ENCODE measurements around the gene ADARB2.

Gene ADARB2

GRCh38 chr10:1202343-1202742, 535.0 kb downstream of the ADARB2 start:
- CTCF ChIA-PET: no interaction called here
- TF ChIP-seq PKNOX1 (IDR thresholded peaks at IDR 0.05): no peak
- DNase-seq (ENCODE audit: extremely low spot score): no peak
- POLR2A ChIA-PET: no interaction called here

- TF ChIP-seq PKNOX1 (IDR thresholded peaks at IDR 0.05): no peak
- no peak for TF ChIP-seq HDGF (IDR thresholded peaks at IDR 0.05; ENCODE audit: borderline replicate concordance)
- TF ChIP-seq LEF1 (IDR thresholded peaks at IDR 0.05; ENCODE audit: borderline replicate concordance): no peak
- no peak for TF ChIP-seq SP1 (IDR thresholded peaks at IDR 0.05)
- no peak for TF ChIP-seq FOXK2 (IDR thresholded peaks at IDR 0.05)
- no peak for TF ChIP-seq TARDBP (IDR thresholded peaks at IDR 0.05)
- no peak for TF ChIP-seq SUZ12 (IDR thresholded peaks at IDR 0.05)
- TF ChIP-seq ARNT (IDR thresholded peaks at IDR 0.05): no peak
- TF ChIP-seq ELF4 (IDR thresholded peaks at IDR 0.05): no peak
- no peak for TF ChIP-seq L3MBTL2 (conservative IDR thresholded peaks at IDR 0.05)
- TF ChIP-seq FOXM1 (IDR thresholded peaks at IDR 0.05; ENCODE audit: borderline replicate concordance): no peak
- POLR2A ChIA-PET: no interaction called here
- DNase-seq (ENCODE audit: extremely low spot score): no peak
- CTCF ChIA-PET: interaction anchor here (0.8 kb wide), 1 partner anchor 43 kb away, joined by 3 read pairs; no protein-coding TSS in a partner anchor
These were observed 536.2 kb downstream of the ADARB2 start for GRCh38 chr10:1200866-1201807.

GRCh38 chr10:1199897-1200721, 537.2 kb downstream of the ADARB2 start:
- TF ChIP-seq FOXK2 (IDR thresholded peaks at IDR 0.05): no peak
- no peak for TF ChIP-seq ZNF384 (IDR thresholded peaks at IDR 0.05)
- TF ChIP-seq ELF4 (IDR thresholded peaks at IDR 0.05): no peak
- TF ChIP-seq SP1 (IDR thresholded peaks at IDR 0.05): no peak
- TF ChIP-seq HDGF (IDR thresholded peaks at IDR 0.05; ENCODE audit: borderline replicate concordance): no peak
- no peak for TF ChIP-seq FOXA1 (IDR thresholded peaks at IDR 0.05)
- DNase-seq (ENCODE audit: extremely low spot score): no peak
- POLR2A ChIA-PET: no interaction called here
- CTCF ChIA-PET: interaction anchor here (0.8 kb wide), 1 partner anchor 44 kb away, joined by 3 read pairs; no protein-coding TSS in a partner anchor

- CTCF ChIA-PET: no interaction called here
- DNase-seq (ENCODE audit: extremely low spot score): no peak
- POLR2A ChIA-PET: no interaction called here
- TF ChIP-seq L3MBTL2 (conservative IDR thresholded peaks at IDR 0.05) (no peak), ELF4 (IDR thresholded peaks at IDR 0.05) (no peak), FOXA1 (IDR thresholded peaks at IDR 0.05) (no peak), FOXK2 (IDR thresholded peaks at IDR 0.05) (no peak), SUZ12 (IDR thresholded peaks at IDR 0.05) (no peak), ZNF384 (IDR thresholded peaks at IDR 0.05) (no peak), LEF1 (IDR thresholded peaks at IDR 0.05; ENCODE audit: borderline replicate concordance) (no peak), NFRKB (IDR thresholded peaks at IDR 0.05) (no peak), HDGF (IDR thresholded peaks at IDR 0.05; ENCODE audit: borderline replicate concordance) (no peak), FOXM1 (IDR thresholded peaks at IDR 0.05; ENCODE audit: borderline replicate concordance) (no peak), TARDBP (IDR thresholded peaks at IDR 0.05) (no peak), PKNOX1 (IDR thresholded peaks at IDR 0.05) (no peak), SP1 (IDR thresholded peaks at IDR 0.05) (no peak), BHLHE40 (IDR thresholded peaks at IDR 0.05; ENCODE audit: borderline replicate concordance) (no peak)
These were observed 538.0 kb downstream of the ADARB2 start for GRCh38 chr10:1199345-1199673.

GRCh38 chr10:1198453-1199344, 538.6 kb downstream of the ADARB2 start:
- ChIA-PET POLR2A (no interaction called here), CTCF (no interaction called here)
- TF ChIP-seq FOXA1 (IDR thresholded peaks at IDR 0.05) (no peak), HDGF (IDR thresholded peaks at IDR 0.05; ENCODE audit: borderline replicate concordance) (no peak), FOXK2 (IDR thresholded peaks at IDR 0.05) (no peak), FOXM1 (IDR thresholded peaks at IDR 0.05; ENCODE audit: borderline replicate concordance) (no peak), TARDBP (IDR thresholded peaks at IDR 0.05) (no peak), NFRKB (IDR thresholded peaks at IDR 0.05) (no peak), ARNT (IDR thresholded peaks at IDR 0.05) (no peak), SUZ12 (IDR thresholded peaks at IDR 0.05) (no peak), ELF4 (IDR thresholded peaks at IDR 0.05) (no peak)
- DNase-seq (ENCODE audit: extremely low spot score): no peak

- no peak for DNase-seq (ENCODE audit: extremely low spot score)
- TF ChIP-seq HDGF (IDR thresholded peaks at IDR 0.05; ENCODE audit: borderline replicate concordance) (no peak), L3MBTL2 (conservative IDR thresholded peaks at IDR 0.05) (no peak), FOXA1 (IDR thresholded peaks at IDR 0.05) (no peak), SUZ12 (IDR thresholded peaks at IDR 0.05) (no peak)
- CTCF ChIA-PET: no interaction called here
- POLR2A ChIA-PET: no interaction called here
These were observed 539.9 kb downstream of the ADARB2 start for GRCh38 chr10:1197384-1197783.

Data from HEK293T (cell line).